Sigmoid colon (tissue), 7 donors: Measurements from ENCODE around the gene JAG1. TPM values are rescaled to one million over a fixed set of nuclear protein-coding genes. Genes with fewer than 3 reads are reported as not detected.
"Not testable (repeated sequence)": the region's sequence is repeated elsewhere in the genome, so short reads cannot be mapped to it uniquely, and the experiment has no call there.

Experiments
- DNase-seq: peaks from one replicate; pipeline ENCODE4 v3.0.0-alpha.2; 2019
- H3K27ac ChIP-seq, 4 donors: fragments of 200-600 bp; sonication (generic); one replicate each; pipeline ENCODE4 v1.5.1; 2016 to 2019; ENCODE audit warnings: mild to moderate bottlenecking in 1 of 4
- H3K27me3 ChIP-seq, 3 donors: fragments of 200-600 bp; sonication (generic); one replicate each; pipeline ENCODE4 v1.5.1; 2019; ENCODE audit warnings: mild to moderate bottlenecking in 1 of 3
- H3K36me3 ChIP-seq, 4 donors: fragments of 200-600 bp; sonication (generic); one replicate each; pipeline ENCODE4 v1.5.1; 2016 to 2019
- H3K4me1 ChIP-seq, 4 donors: fragments of 200-600 bp; sonication (generic); one replicate each; pipeline ENCODE4 v1.5.1; 2017 to 2019
- H3K4me3 ChIP-seq, 4 donors: fragments of 200-600 bp; sonication (generic); one replicate each; pipeline ENCODE4 v1.5.1; 2017 to 2019; ENCODE audit warnings: mild to moderate bottlenecking in 2 of 4, moderate library complexity in 1 of 4
- H3K9me3 ChIP-seq, 4 donors: fragments of 200-600 bp in 3 of 4; sonication (generic) in 3 of 4; one replicate each; pipeline versions ENCODE4 v1.5.1 to v1.6.1; 2013 to 2019
- EP300 ChIP-seq, 4 donors: sonication (generic); formaldehyde crosslinking; IDR thresholded peaks; one replicate each; pipeline ENCODE4 v1.6.1; 2017; ENCODE audit warnings: antibody characterized with exemption in 4 of 4
- POLR2A ChIP-seq, 2 donors: fragments of 450-650 bp; IDR thresholded peaks; one replicate each; pipeline ENCODE4 v1.6.1; 2016; ENCODE audit warnings: antibody characterized with exemption in 2 of 2, mild to moderate bottlenecking in 2 of 2, moderate library complexity in 2 of 2
- POLR2AphosphoS5 ChIP-seq, 4 donors: sonication (generic); formaldehyde crosslinking; IDR thresholded peaks; one replicate each; pipeline ENCODE4 v1.6.1; 2017; ENCODE audit warnings: antibody characterized with exemption in 4 of 4
- WGBS, 2 donors: extraction: QIAGEN DNeasy Blood & Tissue Kit; methylation state at CpG; one replicate each; pipeline ENCODE4 v1.1.7; 2013; 5-methylcytosine and 5-hydroxymethylcytosine counted together
- intact Hi-C: fragments of 100-400 bp; cut with DNase I; formaldehyde crosslinking; loops from one replicate; pipeline ENCODE4 v1.15.1; 2023
- polyA plus RNA-seq, 3 donors: library from polyadenylated mRNA; stranded (reverse); fragments of 200-250 nt; gene quantifications; one replicate each; pipeline ENCODE4 v1.2.3, GENCODE V29; 2013
- total RNA-seq, 4 donors: library from RNA; depleted of rRNA; stranded (reverse); fragments of >200 nt; gene quantifications; one replicate each; pipeline ENCODE4 v1.1.0, GENCODE V29; 2016
- TF ChIP-seq, protein P1 (sequence below), 4 experiments: fragments of 450-650 bp in 3 of 4; fragments of 200-600 bp in 1 of 4; IDR thresholded peaks; one replicate each; pipeline ENCODE4 v1.5.1; 2016 to 2019; ENCODE audit warnings: antibody characterized with exemption in 4 of 4, mild to moderate bottlenecking in 3 of 4, moderate library complexity in 2 of 4
- donor health status: healthy with polysubstance abuse.
- donor health status: Bipolar disorder and iron deficiency.
- donor health status: healthy.

The JAG1 gene
- total and polyA plus RNA-seq, 7 donors = 3.9 to 76.4 (median 32.4) TPM

DNA sequence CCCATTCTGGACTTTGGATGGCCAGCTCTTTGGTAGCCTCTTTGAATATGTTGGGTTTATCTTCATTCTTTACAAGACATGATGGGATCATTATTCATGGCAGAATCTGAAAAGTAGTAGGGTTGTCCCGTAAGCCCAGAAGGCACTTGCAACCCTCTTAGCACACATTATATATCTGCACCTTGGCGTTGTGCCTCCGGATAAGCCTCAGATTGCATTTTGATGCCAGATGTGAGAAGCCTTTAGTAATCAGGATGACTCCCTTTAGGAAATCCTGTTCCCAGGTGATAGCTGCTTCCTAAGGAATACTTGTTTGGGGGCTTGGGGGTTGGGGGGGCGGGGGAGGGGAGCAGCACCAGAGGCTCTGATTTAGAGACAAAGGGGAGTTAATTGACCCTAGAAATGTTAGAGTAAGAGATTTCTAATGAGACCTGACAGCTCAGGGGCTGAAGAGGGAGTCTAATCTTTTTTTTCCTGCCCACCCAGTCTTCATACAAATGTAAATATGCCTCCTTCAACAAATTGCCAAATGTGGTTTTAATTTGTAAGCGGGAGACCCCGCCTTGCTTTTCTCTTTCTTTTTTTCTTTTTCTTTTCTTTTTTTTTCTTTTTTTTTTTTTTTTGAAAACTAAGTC lies 55.1 kb downstream of the JAG1 start:
- Histone ChIP-seq H3K27ac (no peak overlapping the region), H3K36me3 (no peaks in the 10 kb centered on the region), H3K27me3 (no peaks in the 10 kb centered on the region), H3K4me3 (no peak overlapping the region), H3K9me3 (no peaks in the 10 kb centered on the region), H3K4me1 (peaks cover 0 to 7% (median 3%) of the 10 kb centered on the region in 4 donors)
- WGBS, 2 donors = 91 to 96% methylated on average over 6 of the region's 6 CpGs
- no peak for DNase-seq
- intact Hi-C loops = no loop called here
- TF ChIP-seq POLR2AphosphoS5 (IDR thresholded peaks at IDR 0.05) = no peak
- TF ChIP-seq, protein P1, sequence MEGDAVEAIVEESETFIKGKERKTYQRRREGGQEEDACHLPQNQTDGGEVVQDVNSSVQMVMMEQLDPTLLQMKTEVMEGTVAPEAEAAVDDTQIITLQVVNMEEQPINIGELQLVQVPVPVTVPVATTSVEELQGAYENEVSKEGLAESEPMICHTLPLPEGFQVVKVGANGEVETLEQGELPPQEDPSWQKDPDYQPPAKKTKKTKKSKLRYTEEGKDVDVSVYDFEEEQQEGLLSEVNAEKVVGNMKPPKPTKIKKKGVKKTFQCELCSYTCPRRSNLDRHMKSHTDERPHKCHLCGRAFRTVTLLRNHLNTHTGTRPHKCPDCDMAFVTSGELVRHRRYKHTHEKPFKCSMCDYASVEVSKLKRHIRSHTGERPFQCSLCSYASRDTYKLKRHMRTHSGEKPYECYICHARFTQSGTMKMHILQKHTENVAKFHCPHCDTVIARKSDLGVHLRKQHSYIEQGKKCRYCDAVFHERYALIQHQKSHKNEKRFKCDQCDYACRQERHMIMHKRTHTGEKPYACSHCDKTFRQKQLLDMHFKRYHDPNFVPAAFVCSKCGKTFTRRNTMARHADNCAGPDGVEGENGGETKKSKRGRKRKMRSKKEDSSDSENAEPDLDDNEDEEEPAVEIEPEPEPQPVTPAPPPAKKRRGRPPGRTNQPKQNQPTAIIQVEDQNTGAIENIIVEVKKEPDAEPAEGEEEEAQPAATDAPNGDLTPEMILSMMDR (IDR thresholded peaks at IDR 0.05) = no peak
- TF ChIP-seq EP300 (IDR thresholded peaks at IDR 0.05) = no peak
- no peak for TF ChIP-seq POLR2A (IDR thresholded peaks at IDR 0.05)

DNA sequence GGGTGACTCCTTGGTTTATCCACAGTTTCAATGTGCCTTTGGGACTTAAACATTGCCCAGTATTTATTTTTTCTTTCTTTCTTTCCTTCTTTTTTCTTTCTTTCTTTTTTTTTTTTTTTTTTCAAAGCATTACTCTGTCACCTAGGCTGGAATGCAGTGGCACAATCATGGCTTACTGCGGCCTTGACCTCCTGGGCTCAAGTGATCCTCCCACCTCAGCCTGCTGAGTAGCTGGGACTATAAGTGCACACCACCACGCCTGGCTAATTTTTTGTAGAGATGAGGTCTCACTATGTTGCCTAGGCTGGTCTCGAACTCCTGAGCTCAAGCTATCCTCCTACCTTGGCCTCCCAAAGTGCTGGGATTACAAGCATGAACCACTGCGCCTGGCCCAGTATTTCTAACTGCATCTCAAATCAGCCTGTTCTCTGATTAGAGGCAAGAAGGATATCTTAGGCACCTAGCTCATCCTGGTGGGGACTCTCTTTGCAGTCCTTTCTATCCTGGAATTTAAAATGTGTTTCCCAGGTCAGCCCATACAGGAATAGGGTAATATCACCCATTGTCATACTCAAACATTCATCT lies 56.2 kb downstream of the JAG1 start:
- H3K9me3 ChIP-seq, H3K4me1 ChIP-seq, H3K27ac ChIP-seq, intact Hi-C loops, H3K4me3 ChIP-seq, DNase-seq, H3K27me3 ChIP-seq, H3K36me3 ChIP-seq: not testable (repeated sequence)
- 98 to 99% methylated on average over 4 of the region's 4 CpGs for WGBS, 2 donors

DNA sequence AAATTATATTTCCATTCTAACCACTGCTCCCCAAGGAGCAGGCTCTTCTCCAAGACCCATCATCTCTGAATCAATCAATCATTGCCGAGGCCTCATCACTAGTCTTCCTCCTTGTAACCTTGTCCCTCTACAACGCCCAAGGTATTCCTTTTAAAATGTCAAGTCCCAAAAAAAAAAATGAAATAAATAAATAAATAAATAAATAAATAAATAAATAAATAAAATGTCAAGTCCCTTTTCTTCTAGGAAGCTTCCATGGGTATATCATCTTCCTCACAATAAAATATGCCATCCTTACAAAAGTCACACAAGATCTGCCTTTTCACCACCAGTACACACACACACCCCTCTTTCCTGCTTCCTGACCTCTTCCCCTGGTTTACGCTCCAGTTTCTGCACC lies 57.6 kb downstream of the JAG1 start:
- no peak overlapping the region for H3K27ac ChIP-seq
- WGBS, 2 donors = 96 to 97% methylated on average over 3 of the region's 3 CpGs
- no peaks in the 10 kb centered on the region for H3K9me3 ChIP-seq
- DNase-seq = no peak
- intact Hi-C loops = no loop called here
- no peak overlapping the region for H3K4me3 ChIP-seq
- TF ChIP-seq, protein P1 (IDR thresholded peaks at IDR 0.05) = no peak
- TF ChIP-seq EP300 (IDR thresholded peaks at IDR 0.05) = no peak
- no peak for TF ChIP-seq POLR2A (IDR thresholded peaks at IDR 0.05)
- TF ChIP-seq POLR2AphosphoS5 (IDR thresholded peaks at IDR 0.05) = no peak
- no peaks in the 10 kb centered on the region for H3K36me3 ChIP-seq
- H3K4me1 ChIP-seq = peaks cover 0 to 7% (median 3%) of the 10 kb centered on the region in 4 donors
- no peaks in the 10 kb centered on the region for H3K27me3 ChIP-seq

DNA sequence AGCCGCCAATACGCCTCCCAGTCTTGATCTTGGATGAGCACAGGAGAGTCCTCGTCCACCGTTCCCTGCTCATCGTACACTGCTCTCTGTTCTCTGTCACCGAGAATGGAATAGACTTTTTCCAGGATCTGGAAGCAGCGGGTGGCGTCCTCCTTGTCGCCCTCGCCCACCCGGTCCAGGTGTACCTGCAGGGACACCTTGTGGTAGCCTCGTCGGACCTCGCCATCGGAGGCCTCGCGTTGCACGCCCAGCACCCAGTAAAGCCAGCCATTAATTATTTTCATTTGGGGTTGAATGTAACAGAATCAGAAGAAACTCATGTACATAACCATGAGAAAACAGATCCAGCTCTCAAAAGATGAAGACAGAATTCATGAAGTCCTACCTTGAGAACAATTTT lies 59.9 kb downstream of the JAG1 start:
- WGBS, 2 donors = 97 to 98% methylated on average over 18 of the region's 18 CpGs
- intact Hi-C loops = loop anchor here (5.0 kb wide), 1 partner anchor 58 kb away; the partner anchor contains the start of gene JAG1
- no peaks in the 10 kb centered on the region for H3K4me1 ChIP-seq
- H3K4me3 ChIP-seq = no peak overlapping the region
- no peaks in the 10 kb centered on the region for H3K36me3 ChIP-seq
- H3K9me3 ChIP-seq = no peaks in the 10 kb centered on the region
- no peaks in the 10 kb centered on the region for H3K27me3 ChIP-seq
- TF ChIP-seq POLR2AphosphoS5 (IDR thresholded peaks at IDR 0.05) = no peak
- TF ChIP-seq POLR2A (IDR thresholded peaks at IDR 0.05) = no peak
- TF ChIP-seq, protein P1 (IDR thresholded peaks at IDR 0.05) = no peak
- no peak for TF ChIP-seq EP300 (IDR thresholded peaks at IDR 0.05)
- DNase-seq = no peak
- H3K27ac ChIP-seq = no peak overlapping the region

DNA sequence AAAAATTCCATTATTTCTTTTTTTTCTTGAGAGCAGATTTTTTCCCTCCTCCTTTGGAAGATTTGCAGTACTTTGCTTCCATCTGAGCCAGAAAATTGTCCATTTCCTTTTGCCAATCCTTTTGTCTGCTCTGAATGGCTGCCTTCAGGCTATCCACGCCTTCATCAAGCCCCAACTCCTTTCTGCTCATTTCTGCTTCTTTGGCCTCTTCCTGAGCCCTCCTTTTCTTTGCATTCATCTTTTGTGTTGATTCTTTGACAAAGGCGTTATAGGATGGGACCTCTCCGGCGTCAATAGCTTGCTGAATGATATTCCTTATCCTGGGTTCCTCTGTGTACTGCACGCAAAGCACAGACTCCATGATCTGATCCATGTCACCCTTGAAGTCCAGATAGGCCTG lies 60.4 kb downstream of the JAG1 start:
- WGBS, 2 donors = 96 to 97% methylated on average over 5 of the region's 5 CpGs
- not testable (repeated sequence) for H3K9me3 ChIP-seq, H3K4me1 ChIP-seq, H3K4me3 ChIP-seq, H3K27me3 ChIP-seq, H3K36me3 ChIP-seq, H3K27ac ChIP-seq, DNase-seq
- intact Hi-C loops = loop anchor here (5.0 kb wide), 1 partner anchor 59 kb away; the partner anchor contains the start of gene JAG1
